ENCODE measurements around the gene COL3A1.

Gene COL3A1

GRCh38 chr2:188975497-188976102 lies 1.4 kb downstream of the COL3A1 start:
- in situ Hi-C loops (cut with MboI; ENCODE audit: low sequenced_read_pairs) = no loop called here

DNA sequence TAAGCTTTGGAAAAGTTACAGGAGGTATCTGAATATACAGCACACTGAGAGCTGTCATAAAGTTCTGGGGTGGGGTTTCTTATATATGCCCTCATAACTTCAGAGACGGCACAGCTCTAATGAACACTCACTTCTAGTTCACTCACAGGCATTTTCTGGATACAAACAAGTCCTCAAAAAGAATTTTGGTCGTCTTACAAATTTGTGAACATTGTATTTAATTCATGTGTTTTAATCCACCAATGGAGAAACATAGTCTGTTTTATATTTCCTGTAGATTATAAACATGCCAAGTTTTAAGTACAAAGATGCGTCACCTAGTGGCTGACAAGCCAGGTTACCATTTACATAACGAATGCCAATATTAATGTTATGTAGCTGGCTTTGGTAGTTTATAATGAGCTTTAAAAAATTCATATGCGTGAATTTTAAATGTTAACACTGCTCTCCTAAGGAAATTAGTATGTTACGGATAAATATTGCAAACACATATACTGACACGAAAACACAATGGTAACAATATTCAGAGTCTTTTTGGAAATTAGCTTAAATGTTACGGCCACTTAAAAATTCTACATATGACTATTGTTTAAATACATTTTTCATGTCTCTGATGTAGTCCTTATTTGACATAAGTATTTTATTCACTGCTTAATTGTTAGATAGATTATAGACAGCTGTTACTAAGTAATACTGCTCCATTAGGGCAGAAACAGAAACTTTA lies 2.5 kb downstream of the COL3A1 start:
- in situ Hi-C loops (cut with MboI; ENCODE audit: low sequenced_read_pairs) = no loop called here

GRCh38 chr2:188977317-188977716 lies 3.1 kb downstream of the COL3A1 start:
- in situ Hi-C loops (cut with MboI; ENCODE audit: low sequenced_read_pairs) = no loop called here

DNA sequence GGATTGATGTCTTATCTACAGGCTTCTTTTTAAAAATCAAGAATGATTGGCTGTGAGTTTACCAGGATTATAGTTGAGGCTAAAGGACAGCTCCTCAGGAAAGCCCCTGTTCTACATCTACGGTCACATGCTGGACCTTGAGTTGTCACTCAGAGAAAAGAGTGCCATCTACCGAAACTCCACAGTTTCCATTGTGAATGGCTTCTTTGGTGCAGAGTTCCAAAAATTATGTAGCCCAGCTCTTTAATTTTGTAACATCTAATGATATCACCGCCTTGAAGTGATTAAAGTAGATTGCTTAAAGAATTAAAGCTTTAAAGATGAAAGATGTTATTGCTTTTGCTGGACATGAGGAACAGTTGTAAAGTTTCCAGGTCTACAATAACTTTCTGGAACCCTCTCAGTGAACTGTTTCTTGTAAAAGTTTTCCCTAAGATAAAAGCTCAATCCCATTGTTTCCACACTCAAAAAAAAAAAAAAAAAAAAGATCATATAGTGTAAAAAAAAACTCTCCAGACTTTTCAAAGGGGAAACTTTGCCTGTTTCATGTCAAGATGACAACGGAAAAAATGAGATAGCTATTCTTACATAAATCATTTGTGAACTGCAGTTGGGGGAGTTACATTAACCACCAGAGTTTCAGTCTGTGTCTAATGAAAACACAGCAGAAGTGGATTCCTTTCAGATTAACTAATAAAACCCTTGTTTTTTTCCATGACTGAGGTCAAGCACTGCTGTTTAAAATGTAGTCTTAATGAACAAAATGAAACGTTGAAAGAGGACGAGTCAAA lies 4.3 kb downstream of the COL3A1 start:
- in situ Hi-C loops (cut with MboI; ENCODE audit: low sequenced_read_pairs) = no loop called here

DNA sequence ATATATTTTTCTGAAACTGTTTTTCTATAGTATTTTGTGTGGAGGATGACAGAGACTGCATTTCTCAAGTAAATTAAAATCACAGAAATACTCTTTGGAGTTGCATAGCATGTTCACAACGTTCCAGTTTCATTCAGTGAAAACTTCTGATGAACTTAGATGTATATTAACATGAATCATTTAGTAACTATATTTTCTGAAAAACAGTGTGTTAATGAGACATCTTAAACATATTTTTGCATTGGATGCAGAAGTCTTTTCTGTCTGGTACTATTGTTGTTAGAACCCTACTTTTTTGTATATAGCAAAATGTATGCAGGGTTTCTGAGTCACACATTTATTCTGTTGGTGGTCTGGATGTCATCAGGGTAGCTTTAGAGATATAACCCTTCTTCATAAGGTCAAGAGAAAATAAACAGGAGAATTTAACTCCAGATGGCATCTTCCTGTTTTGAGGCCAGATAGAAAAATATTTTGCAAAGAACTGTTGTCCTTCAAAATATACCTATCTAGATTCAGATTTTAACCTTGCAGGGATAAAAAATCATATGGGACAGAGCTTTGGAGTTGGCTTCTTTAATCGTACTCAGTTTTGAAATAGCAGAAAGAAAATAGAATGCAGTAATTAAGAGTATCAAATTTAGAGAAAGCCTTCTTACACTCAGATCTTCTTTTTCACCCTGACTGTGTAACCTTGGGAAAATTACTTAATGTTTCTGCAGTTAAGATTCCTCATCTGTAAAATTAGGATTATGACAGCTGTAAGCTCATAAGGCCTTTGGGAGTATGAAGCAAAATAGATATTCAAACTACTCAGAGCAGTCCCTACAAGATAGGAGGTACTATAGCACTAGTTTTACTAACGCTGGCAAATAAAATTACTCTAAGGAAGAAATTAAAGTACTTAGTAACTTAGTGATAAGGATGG lies 5.3 kb downstream of the COL3A1 start:
- in situ Hi-C loops (cut with MboI; ENCODE audit: low sequenced_read_pairs) = no loop called here

DNA sequence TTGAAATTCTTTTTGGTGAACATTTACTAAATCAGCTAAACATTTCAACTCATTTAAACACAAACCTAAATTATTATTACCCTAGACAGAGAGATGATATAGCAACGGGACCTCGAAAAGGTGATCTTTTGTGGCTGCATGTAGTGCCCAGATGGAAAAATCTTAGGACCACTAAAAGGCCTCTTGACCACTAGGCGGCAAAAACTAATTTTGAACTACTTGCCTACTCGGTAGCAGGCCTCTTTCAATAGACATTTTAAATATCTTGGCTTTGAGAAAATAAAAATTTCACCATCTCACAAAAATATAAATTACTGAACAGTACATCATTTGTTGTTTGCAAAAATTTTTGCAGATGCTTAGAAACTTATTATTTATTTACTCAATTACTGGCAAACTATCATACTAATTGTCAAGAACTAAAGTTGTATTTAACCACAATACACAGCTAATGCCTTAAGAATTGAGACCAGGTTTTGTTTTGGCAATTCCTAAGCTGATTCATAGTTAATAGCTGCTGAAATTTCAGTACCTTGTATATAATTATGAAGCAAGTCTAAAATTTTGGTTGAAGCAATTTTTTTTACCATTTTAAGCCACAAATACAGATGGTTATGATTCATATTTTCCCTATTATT lies 9.4 kb downstream of the COL3A1 start:
- in situ Hi-C loops (cut with MboI; ENCODE audit: low sequenced_read_pairs) = no loop called here

- in situ Hi-C loops (cut with MboI; ENCODE audit: low sequenced_read_pairs) = no loop called here
Observed at GRCh38 chr2:188984065-188984491, 9.9 kb downstream of the COL3A1 start.

GRCh38 chr2:188984680-188985079 lies 10.5 kb downstream of the COL3A1 start:
- in situ Hi-C loops (cut with MboI; ENCODE audit: low sequenced_read_pairs) = no loop called here

GRCh38 chr2:188986839-188987238 lies 12.7 kb downstream of the COL3A1 start:
- in situ Hi-C loops (cut with MboI; ENCODE audit: low sequenced_read_pairs) = no loop called here

DNA sequence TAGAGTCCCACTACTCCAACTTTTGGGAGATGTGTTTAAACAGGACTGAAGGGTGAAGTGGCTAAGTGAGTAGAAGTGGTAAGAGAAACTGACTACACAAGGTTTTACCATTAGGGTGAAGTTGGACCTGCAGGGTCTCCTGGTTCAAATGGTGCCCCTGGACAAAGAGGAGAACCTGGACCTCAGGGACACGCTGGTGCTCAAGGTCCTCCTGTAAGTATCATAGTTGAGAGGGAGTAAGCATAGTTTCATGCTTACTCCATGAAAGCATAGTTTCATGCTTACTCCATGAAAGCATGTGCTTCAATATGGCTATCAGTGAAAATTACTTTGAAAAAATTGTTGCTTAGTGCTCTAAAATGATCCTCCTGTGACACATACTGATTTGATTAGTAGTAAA lies 19.1 kb downstream of the COL3A1 start:
- in situ Hi-C loops (cut with MboI; ENCODE audit: low sequenced_read_pairs) = no loop called here

GRCh38 chr2:188997263-188997662 lies 23.1 kb downstream of the COL3A1 start:
- in situ Hi-C loops (cut with MboI; ENCODE audit: low sequenced_read_pairs) = no loop called here

DNA sequence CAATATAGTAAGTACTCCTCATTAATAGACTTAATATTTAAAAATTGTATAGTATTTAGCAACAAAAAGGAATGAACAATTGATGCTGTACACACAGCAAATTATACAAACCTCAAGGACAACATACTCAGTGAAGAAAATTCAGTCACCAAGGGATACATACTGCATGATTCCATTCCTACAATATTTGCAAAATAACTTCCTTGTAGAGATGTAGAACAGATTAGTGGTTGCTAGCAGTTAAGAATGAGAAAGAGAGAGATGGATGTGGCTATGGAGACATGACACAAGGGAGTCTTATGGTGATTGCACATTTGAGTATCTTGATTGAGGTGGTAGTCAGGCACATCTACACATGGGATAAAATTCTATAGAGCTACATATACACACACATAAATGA lies 26.0 kb downstream of the COL3A1 start:
- in situ Hi-C loops (cut with MboI; ENCODE audit: low sequenced_read_pairs) = no loop called here

DNA sequence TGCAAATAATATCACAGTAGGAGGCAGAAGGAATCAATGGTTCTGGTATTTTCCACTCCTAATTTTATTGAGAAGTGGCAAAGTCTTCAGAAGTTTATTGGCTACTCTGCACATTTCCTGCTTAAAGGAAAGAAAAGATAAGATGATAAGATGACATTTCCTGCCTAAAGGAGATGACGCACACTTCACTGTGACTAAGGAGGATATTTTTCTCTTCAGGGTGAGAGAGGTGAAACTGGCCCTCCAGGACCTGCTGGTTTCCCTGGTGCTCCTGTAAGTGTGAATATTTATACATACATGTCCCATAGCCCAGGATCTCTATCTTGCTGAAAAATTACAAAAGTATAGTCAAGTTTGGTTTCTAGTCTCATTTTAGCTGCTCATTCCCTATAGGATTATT lies 27.9 kb downstream of the COL3A1 start:
- in situ Hi-C loops (cut with MboI; ENCODE audit: low sequenced_read_pairs) = no loop called here

GRCh38 chr2:189008555-189009262 lies 34.5 kb downstream of the COL3A1 start:
- in situ Hi-C loops (cut with MboI; ENCODE audit: low sequenced_read_pairs) = no loop called here

DNA sequence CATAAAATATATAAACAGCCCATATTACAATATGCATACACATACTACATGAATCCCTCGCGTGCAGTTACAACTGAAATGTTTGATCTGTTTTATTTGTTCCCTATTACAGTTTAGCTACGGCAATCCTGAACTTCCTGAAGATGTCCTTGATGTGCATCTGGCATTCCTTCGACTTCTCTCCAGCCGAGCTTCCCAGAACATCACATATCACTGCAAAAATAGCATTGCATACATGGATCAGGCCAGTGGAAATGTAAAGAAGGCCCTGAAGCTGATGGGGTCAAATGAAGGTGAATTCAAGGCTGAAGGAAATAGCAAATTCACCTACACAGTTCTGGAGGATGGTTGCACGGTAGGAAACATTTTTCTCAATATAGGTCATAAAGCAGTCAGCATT lies 36.4 kb downstream of the COL3A1 start:
- in situ Hi-C loops (cut with MboI; ENCODE audit: low sequenced_read_pairs) = no loop called here

DNA sequence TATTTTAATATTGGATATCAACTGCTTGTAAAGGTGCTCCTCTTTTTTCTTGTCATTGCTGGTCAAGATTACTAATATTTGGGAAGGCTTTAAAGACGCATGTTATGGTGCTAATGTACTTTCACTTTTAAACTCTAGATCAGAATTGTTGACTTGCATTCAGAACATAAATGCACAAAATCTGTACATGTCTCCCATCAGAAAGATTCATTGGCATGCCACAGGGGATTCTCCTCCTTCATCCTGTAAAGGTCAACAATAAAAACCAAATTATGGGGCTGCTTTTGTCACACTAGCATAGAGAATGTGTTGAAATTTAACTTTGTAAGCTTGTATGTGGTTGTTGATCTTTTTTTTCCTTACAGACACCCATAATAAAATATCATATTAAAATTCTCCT lies 38.2 kb downstream of the COL3A1 start:
- in situ Hi-C loops (cut with MboI; ENCODE audit: low sequenced_read_pairs) = no loop called here

DNA sequence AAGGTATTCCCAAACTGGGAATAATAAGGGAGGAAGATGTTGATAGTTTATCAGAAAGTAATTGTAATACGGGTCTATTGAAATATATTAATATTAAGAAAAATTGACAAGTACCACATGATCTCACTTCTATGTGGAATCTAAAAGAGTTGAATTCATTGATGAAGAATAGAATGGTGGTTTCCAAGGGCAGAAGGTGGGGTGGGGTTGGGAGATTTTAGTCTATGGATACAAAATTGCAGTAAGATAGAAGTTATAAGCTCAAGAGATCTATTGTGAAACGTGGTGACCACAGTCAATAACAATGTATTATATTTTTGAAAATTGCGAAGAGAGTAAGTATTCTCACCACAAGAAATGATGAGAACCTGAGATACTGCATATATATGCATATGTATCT lies 38.9 kb downstream of the COL3A1 start:
- in situ Hi-C loops (cut with MboI; ENCODE audit: low sequenced_read_pairs) = no loop called here

DNA sequence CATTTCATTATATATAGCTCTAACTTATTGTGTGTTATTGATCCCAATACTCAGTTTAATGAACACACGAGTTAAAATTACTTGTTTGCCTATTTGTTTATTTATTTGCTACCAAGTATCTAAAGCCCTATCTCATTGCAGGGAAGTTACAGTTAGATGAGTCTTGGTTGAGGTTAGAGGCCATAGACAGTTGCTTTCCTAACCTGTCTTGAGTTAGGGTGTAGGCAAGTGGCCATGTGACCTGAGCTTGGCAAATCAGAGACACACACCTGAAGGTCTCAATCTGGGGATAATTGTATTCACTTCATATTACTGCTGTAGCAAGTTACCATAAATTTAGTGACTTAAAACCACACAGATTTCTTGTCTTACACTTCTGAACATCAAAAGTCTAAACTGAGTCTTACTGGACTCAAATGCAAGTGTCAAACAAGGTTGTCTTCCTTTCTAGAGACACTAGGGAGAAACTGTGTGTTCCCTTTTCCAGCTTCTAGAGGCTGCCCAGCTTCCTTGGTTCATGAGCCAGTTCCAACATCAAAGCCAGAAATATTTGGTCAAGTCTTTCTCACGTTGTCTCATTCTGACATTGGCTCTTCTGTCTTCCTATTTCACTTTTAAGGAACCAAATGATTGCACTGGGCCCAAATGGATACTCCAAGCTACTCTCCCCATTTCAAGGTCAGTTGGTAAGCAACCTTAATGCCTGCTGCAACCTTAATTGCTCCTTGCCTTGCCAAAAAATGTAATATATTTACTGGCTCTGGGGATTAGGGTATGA lies 39.7 kb downstream of the COL3A1 start:
- in situ Hi-C loops (cut with MboI; ENCODE audit: low sequenced_read_pairs) = no loop called here

Measured in HL-60/S4 treated with retinoic acid at 250 ng/mL for 4 days and 3 days (cell line).